H9 (cell line): ENCODE data around the gene POU2F2. TPM values are rescaled to one million over a fixed set of nuclear protein-coding genes. Genes with fewer than 3 reads are reported as not detected.

Experiments
- DNase-seq: peaks from one replicate; pipeline ENCODE4 v3.0.0-alpha.2; 2017
- H2AFZ ChIP-seq: one replicate; pipeline ENCODE4 v1.6.1; 2013; ENCODE audit warnings: mild to moderate bottlenecking, low read length, control low read depth, moderate library complexity
- H2AK5ac ChIP-seq: 2 replicates; pipeline ENCODE4 v1.6.1; 2013; ENCODE audit warnings: low read length, control low read depth, mixed read lengths; ENCODE audit not compliant: insufficient read length
- H2BK120ac ChIP-seq: one replicate; pipeline ENCODE4 v1.6.1; 2013; ENCODE audit warnings: low read depth, mild to moderate bottlenecking, low read length, control low read depth, inconsistent platforms; ENCODE audit not compliant: poor library complexity, severe bottlenecking
- H2BK12ac ChIP-seq: 2 replicates; pipeline ENCODE4 v1.6.1; 2013; ENCODE audit warnings: low read length, control low read depth, mixed read lengths, low read depth; ENCODE audit not compliant: insufficient read length
- H2BK15ac ChIP-seq: 2 replicates; pipeline ENCODE4 v1.6.1; 2013; ENCODE audit warnings: low read depth, low read length, control low read depth
- H2BK20ac ChIP-seq: one replicate; pipeline ENCODE4 v1.6.1; 2013; ENCODE audit warnings: low read depth, mild to moderate bottlenecking, low read length, control low read depth, inconsistent platforms; ENCODE audit not compliant: poor library complexity, severe bottlenecking
- H2BK5ac ChIP-seq: 2 replicates; pipeline ENCODE4 v1.6.1; 2013; ENCODE audit warnings: low read length, control low read depth, mixed read lengths; ENCODE audit not compliant: insufficient read length
- H3K14ac ChIP-seq: 2 replicates; pipeline ENCODE4 v1.6.1; 2013; ENCODE audit warnings: low read length, control low read depth; ENCODE audit not compliant: insufficient read depth
- H3K18ac ChIP-seq: 2 replicates; pipeline ENCODE4 v1.6.1; 2013; ENCODE audit warnings: low read depth, mild to moderate bottlenecking, mixed read lengths, low read length, control low read depth; ENCODE audit not compliant: insufficient read length
- H3K23ac ChIP-seq: 2 replicates; pipeline ENCODE4 v1.6.1; 2013; ENCODE audit warnings: low read length, control low read depth, mixed read lengths, low read depth; ENCODE audit not compliant: insufficient read length
- H3K23me2 ChIP-seq: 2 replicates; pipeline ENCODE4 v1.6.1; 2013; ENCODE audit warnings: low read depth, mild to moderate bottlenecking, mixed read lengths, low read length, control low read depth; ENCODE audit not compliant: insufficient read length, poor library complexity, severe bottlenecking
- H3K27ac ChIP-seq: 2 replicates; pipeline ENCODE4 v1.5.1; 2013; ENCODE audit warnings: low read length, control low read depth, mixed read lengths, low read depth; ENCODE audit not compliant: insufficient read length
- H3K27me3 ChIP-seq: 2 replicates; pipeline ENCODE4 v1.6.1; 2013; ENCODE audit warnings: low read length, control low read depth, inconsistent platforms; ENCODE audit not compliant: insufficient read depth
- H3K4ac ChIP-seq: 2 replicates; pipeline ENCODE4 v1.6.1; 2013; ENCODE audit warnings: low read depth, mild to moderate bottlenecking, control low read depth, inconsistent platforms, low read length, moderate library complexity
- H3K4me1 ChIP-seq: 2 replicates; pipeline ENCODE4 v1.6.1; 2013; ENCODE audit warnings: low read length, control low read depth, inconsistent platforms; ENCODE audit not compliant: insufficient read depth
- H3K4me2 ChIP-seq: 2 replicates; pipeline ENCODE4 v1.6.1; 2013; ENCODE audit warnings: low read length, control low read depth, mixed read lengths; ENCODE audit not compliant: insufficient read length, insufficient read depth
- H3K56ac ChIP-seq: 2 replicates; pipeline ENCODE4 v1.6.1; 2013; ENCODE audit warnings: low read depth, mild to moderate bottlenecking, mixed read lengths, low read length, control low read depth; ENCODE audit not compliant: insufficient read length
- H3K79me1 ChIP-seq: 2 replicates; pipeline ENCODE4 v1.6.1; 2013; ENCODE audit warnings: low read depth, mild to moderate bottlenecking, moderate library complexity, low read length, control low read depth, inconsistent platforms; ENCODE audit not compliant: insufficient read depth, poor library complexity, severe bottlenecking
- H3K79me2 ChIP-seq: 2 replicates; pipeline ENCODE4 v1.6.1; 2013; ENCODE audit warnings: low read length, control low read depth, inconsistent platforms; ENCODE audit not compliant: insufficient read depth
- H3K9ac ChIP-seq: 2 replicates; pipeline ENCODE4 v1.6.1; 2013; ENCODE audit warnings: low read length, control low read depth, mixed read lengths; ENCODE audit not compliant: insufficient read length; ENCODE audit errors: extremely low read depth
- H3K9me3 ChIP-seq: one replicate; pipeline ENCODE4 v1.6.1; 2013; ENCODE audit warnings: low read depth, low read length, inconsistent platforms; ENCODE audit not compliant: control insufficient read depth
- H3T11ph ChIP-seq: one replicate; pipeline ENCODE4 v1.6.1; 2013; ENCODE audit warnings: mild to moderate bottlenecking, low read length, control low read depth, inconsistent platforms
- H4K20me1 ChIP-seq: one replicate; pipeline ENCODE4 v1.6.1; 2013; ENCODE audit not compliant: control insufficient read depth, insufficient read length, insufficient read depth
- H4K5ac ChIP-seq: 2 replicates; pipeline ENCODE4 v1.6.1; 2013; ENCODE audit warnings: low read depth, mild to moderate bottlenecking, mixed read lengths, low read length, control low read depth; ENCODE audit not compliant: insufficient read length
- H4K8ac ChIP-seq: replicated peaks from 2 replicates; pipeline ENCODE4 v1.6.1; 2013; ENCODE audit warnings: low read length, control low read depth, mixed read lengths, low read depth; ENCODE audit not compliant: insufficient read length
- H4K91ac ChIP-seq: 2 replicates; pipeline ENCODE4 v1.6.1; 2013; ENCODE audit warnings: low read depth, mild to moderate bottlenecking, moderate library complexity, mixed read lengths, low read length, control low read depth; ENCODE audit not compliant: insufficient read length
- H3K27ac Mint-ChIP-seq, 3 experiments: 2 replicates in 2 of 3; 3 replicates in 1 of 3; pipeline ENCODE4 v1.8.0; 2020 to 2021; ENCODE audit warnings: mixed read lengths in 3 of 3, mild to moderate bottlenecking in 1 of 3, moderate library complexity in 1 of 3
- H3K27me3 Mint-ChIP-seq: 2 replicates; pipeline ENCODE4 v1.8.0; 2021; ENCODE audit warnings: low read depth, mild to moderate bottlenecking, moderate library complexity, mixed read lengths
- H3K36me3 Mint-ChIP-seq, 3 experiments: 2 replicates in 2 of 3; 3 replicates in 1 of 3; pipeline ENCODE4 v1.8.0; 2020 to 2021; ENCODE audit warnings: low read depth in 3 of 3, mixed read lengths in 3 of 3; ENCODE audit not compliant: insufficient read depth in 1 of 3
- H3K4me1 Mint-ChIP-seq, 2 experiments: 2 replicates each; pipeline ENCODE4 v1.8.0; 2020; ENCODE audit warnings: mixed read lengths in 2 of 2
- H3K4me3 Mint-ChIP-seq, 2 experiments: 2 replicates in 1 of 2; 3 replicates in 1 of 2; pipeline ENCODE4 v1.8.0; 2020 to 2021; ENCODE audit warnings: mild to moderate bottlenecking in 2 of 2, mixed read lengths in 2 of 2, moderate library complexity in 1 of 2
- H3K9me3 Mint-ChIP-seq, 2 experiments: 2 replicates in 1 of 2; 3 replicates in 1 of 2; pipeline ENCODE4 v1.8.0; 2020; ENCODE audit warnings: mild to moderate bottlenecking in 2 of 2, mixed read lengths in 2 of 2, moderate library complexity in 1 of 2
- WGBS: extraction: QIAGEN DNeasy Blood & Tissue Kit; methylation state at CpG from one replicate; pipeline ENCODE4 v1.1.7; 2013; ENCODE audit warnings: missing lambda C conversion rate, low lambda C conversion rate, mixed read lengths; ENCODE audit not compliant: insufficient read length; ENCODE audit errors: extremely low coverage; 5-methylcytosine and 5-hydroxymethylcytosine counted together
- total RNA-seq: library from RNA; stranded (reverse); gene quantifications from 2 replicates; pipeline ENCODE4 v1.2.1, GENCODE V29; 2021
- TF ChIP-seq, protein P1 (sequence below): fragments of 200-600 bp; sonication (generic); conservative IDR thresholded peaks from 3 replicates; pipeline ENCODE4 v1.8.0; 2021; ENCODE audit warnings: antibody characterized with exemption, mild to moderate bottlenecking

The POU2F2 gene
- total RNA-seq, 1 experiment from 2014 or later: 2.9 TPM

DNA sequence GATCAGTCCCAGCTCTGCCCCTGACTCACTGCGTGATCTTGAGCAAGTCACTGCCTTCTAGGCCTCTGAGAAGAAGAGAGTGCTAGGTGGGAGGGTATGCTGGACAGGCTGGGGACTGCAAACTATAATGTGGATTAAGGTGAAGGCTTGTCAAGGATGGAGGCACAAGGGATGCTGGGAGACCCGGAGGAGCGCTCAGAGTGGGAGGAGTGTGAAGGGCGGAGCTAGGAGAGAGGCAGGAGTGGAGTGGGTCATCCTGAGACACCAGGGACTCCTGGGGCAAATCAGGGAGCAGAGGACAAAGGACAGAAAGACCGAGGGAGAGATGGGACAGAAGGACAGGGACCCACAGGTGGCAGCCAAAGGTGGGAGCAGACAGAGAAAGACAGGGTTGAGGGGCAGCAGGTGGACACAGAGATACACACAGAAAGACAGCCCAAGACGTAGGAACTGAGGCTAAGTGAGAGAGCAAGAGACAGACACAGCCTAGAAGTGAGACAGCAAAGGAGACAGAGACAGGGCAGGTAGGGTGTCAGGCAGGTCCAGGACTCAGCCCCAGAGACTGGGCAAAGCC lies 64.8 kb downstream of the POU2F2 start:
- H2BK15ac ChIP-seq: no peak overlapping the region
- no peak overlapping the region for H2BK20ac ChIP-seq
- no peak overlapping the region for H4K5ac ChIP-seq
- Mint-ChIP-seq H3K27ac (no peak overlapping the region), H3K4me3 (no peak overlapping the region), H3K9me3 (no peaks in the 10 kb centered on the region), H3K4me1 (peaks cover 9 to 14% of the 10 kb centered on the region in 2 experiments), H3K36me3 (peaks cover 17 to 32% (median 30%) of the 10 kb centered on the region in 3 experiments), H3K27me3 (no peaks in the 10 kb centered on the region; the same call in 1 of the 2 replicates)
- H2BK120ac ChIP-seq: no peak overlapping the region
- H2BK12ac ChIP-seq: no peak overlapping the region
- H3K9me3 ChIP-seq: no peaks in the 10 kb centered on the region
- no peaks in the 10 kb centered on the region for H3K79me1 ChIP-seq
- H2AFZ ChIP-seq: no peak overlapping the region
- H3K27ac ChIP-seq: no peak overlapping the region
- H3K4me1 ChIP-seq: peaks cover 2% of the 10 kb centered on the region; the same call in 1 of the 2 replicates
- no peaks in the 10 kb centered on the region for H3K27me3 ChIP-seq
- H3K14ac ChIP-seq: no peak overlapping the region
- H3K18ac ChIP-seq: no peak overlapping the region
- no CpG with 5 or more reads among the region's 6 CpGs for WGBS
- no peak overlapping the region for H4K91ac ChIP-seq
- no peak overlapping the region for H2AK5ac ChIP-seq
- H2BK5ac ChIP-seq: no peak overlapping the region
- TF ChIP-seq, protein P1, sequence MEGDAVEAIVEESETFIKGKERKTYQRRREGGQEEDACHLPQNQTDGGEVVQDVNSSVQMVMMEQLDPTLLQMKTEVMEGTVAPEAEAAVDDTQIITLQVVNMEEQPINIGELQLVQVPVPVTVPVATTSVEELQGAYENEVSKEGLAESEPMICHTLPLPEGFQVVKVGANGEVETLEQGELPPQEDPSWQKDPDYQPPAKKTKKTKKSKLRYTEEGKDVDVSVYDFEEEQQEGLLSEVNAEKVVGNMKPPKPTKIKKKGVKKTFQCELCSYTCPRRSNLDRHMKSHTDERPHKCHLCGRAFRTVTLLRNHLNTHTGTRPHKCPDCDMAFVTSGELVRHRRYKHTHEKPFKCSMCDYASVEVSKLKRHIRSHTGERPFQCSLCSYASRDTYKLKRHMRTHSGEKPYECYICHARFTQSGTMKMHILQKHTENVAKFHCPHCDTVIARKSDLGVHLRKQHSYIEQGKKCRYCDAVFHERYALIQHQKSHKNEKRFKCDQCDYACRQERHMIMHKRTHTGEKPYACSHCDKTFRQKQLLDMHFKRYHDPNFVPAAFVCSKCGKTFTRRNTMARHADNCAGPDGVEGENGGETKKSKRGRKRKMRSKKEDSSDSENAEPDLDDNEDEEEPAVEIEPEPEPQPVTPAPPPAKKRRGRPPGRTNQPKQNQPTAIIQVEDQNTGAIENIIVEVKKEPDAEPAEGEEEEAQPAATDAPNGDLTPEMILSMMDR: no peak
- peaks cover 3% of the 10 kb centered on the region; the same call in 1 of the 2 replicates for H3K79me2 ChIP-seq
- H3K9ac ChIP-seq: peak overlapping the region; percentile 4
- no peak overlapping the region for H4K8ac ChIP-seq
- H3K56ac ChIP-seq: no peak overlapping the region
- DNase-seq: no peak
- H3K4ac ChIP-seq: no peak overlapping the region
- H3K23ac ChIP-seq: no peak overlapping the region
- H3K23me2 ChIP-seq: peaks cover 16% of the 10 kb centered on the region
- H3T11ph ChIP-seq: no peak overlapping the region
- no peaks in the 10 kb centered on the region for H4K20me1 ChIP-seq
- H3K4me2 ChIP-seq: peak overlapping the region; percentile 81
